Osteocyte (in vitro differentiated cells): ENCODE measurements around the gene OR4D1. TPM values are rescaled to one million over a fixed set of nuclear protein-coding genes. Genes with fewer than 3 reads are reported as not detected.
A peak's percentile ranks its signal among the peaks of the same experiment; 100 is the strongest.

ENCODE experiments used
- DNase-seq: peaks from one replicate; pipeline ENCODE4 v3.0.0; 2021; ENCODE audit warnings: mixed read lengths; ENCODE audit not compliant: unreplicated experiment; ENCODE audit errors: extremely low spot score
- H3K27ac Mint-ChIP-seq: one replicate; pipeline ENCODE4 v1.8.0; 2021; ENCODE audit warnings: mild to moderate bottlenecking, mixed read lengths; ENCODE audit not compliant: unreplicated experiment
- H3K27me3 Mint-ChIP-seq: one replicate; pipeline ENCODE4 v1.8.0; 2021; ENCODE audit warnings: mixed read lengths; ENCODE audit not compliant: unreplicated experiment
- H3K36me3 Mint-ChIP-seq: one replicate; pipeline ENCODE4 v1.8.0; 2021; ENCODE audit warnings: mixed read lengths; ENCODE audit not compliant: unreplicated experiment
- H3K4me1 Mint-ChIP-seq: one replicate; pipeline ENCODE4 v1.8.0; 2021; ENCODE audit warnings: mixed read lengths; ENCODE audit not compliant: unreplicated experiment
- H3K4me3 Mint-ChIP-seq: one replicate; pipeline ENCODE4 v1.8.0; 2021; ENCODE audit warnings: mild to moderate bottlenecking, moderate library complexity, mixed read lengths; ENCODE audit not compliant: unreplicated experiment
- H3K9me3 Mint-ChIP-seq: one replicate; pipeline ENCODE4 v1.8.0; 2021; ENCODE audit warnings: mixed read lengths; ENCODE audit not compliant: unreplicated experiment
- CTCF ChIP-seq: fragments of 200-600 bp; sonication (generic); IDR thresholded peaks from 2 replicates; pipeline ENCODE4 v1.5.0; 2021; ENCODE audit warnings: antibody characterized with exemption, mild to moderate bottlenecking, moderate library complexity
- total RNA-seq: library from RNA; stranded (reverse); gene quantifications from 2 replicates; pipeline ENCODE4 v1.2.1, GENCODE V29; 2021

The OR4D1 gene
- total RNA-seq, 1 donor from 2014 or later: 0.11 TPM

- DNase-seq: no peak
- H3K27ac Mint-ChIP-seq: no peak overlapping the region
- H3K9me3 Mint-ChIP-seq: peaks cover 10% of the 10 kb centered on the region
- H3K4me1 Mint-ChIP-seq: no peaks in the 10 kb centered on the region
- peaks cover 67% of the 10 kb centered on the region for H3K27me3 Mint-ChIP-seq
- no peaks in the 10 kb centered on the region for H3K36me3 Mint-ChIP-seq
- no peak overlapping the region for H3K4me3 Mint-ChIP-seq
- no peak for TF ChIP-seq CTCF
These were observed 2.2 kb downstream of the OR4D1 start for GRCh38 chr17:58150394-58150793.

GRCh38 chr17:58153046-58153445 is 4.9 kb downstream of the OR4D1 start:
- Mint-ChIP-seq H3K4me1 (peaks cover 8% of the 10 kb centered on the region), H3K27ac (no peak overlapping the region), H3K27me3 (peaks cover 77% of the 10 kb centered on the region), H3K9me3 (no peaks in the 10 kb centered on the region), H3K4me3 (no peak overlapping the region), H3K36me3 (no peaks in the 10 kb centered on the region)
- DNase-seq: no peak
- no peak for TF ChIP-seq CTCF

- Mint-ChIP-seq H3K27me3 (peaks cover 81% of the 10 kb centered on the region), H3K4me1 (peaks cover 8% of the 10 kb centered on the region)
- no peak for TF ChIP-seq CTCF
These were observed 5.5 kb downstream of the OR4D1 start for GRCh38 chr17:58153671-58154070.

GRCh38 chr17:58156839-58157803 is 8.9 kb downstream of the OR4D1 start:
- Mint-ChIP-seq H3K4me3 (peak overlapping the region; percentile 53), H3K27me3 (peaks cover 88% of the 10 kb centered on the region), H3K4me1 (peaks cover 8% of the 10 kb centered on the region), H3K9me3 (no peaks in the 10 kb centered on the region), H3K27ac (no peak overlapping the region), H3K36me3 (no peaks in the 10 kb centered on the region)
- no peak for DNase-seq
- TF ChIP-seq CTCF: no peak

More at GRCh38 chr17:58153671-58154070, 5.5 kb downstream of the OR4D1 start:
- no peak for DNase-seq
- no peak overlapping the region for H3K4me3 Mint-ChIP-seq
- no peaks in the 10 kb centered on the region for H3K36me3 Mint-ChIP-seq
- no peak overlapping the region for H3K27ac Mint-ChIP-seq
- no peaks in the 10 kb centered on the region for H3K9me3 Mint-ChIP-seq

- no peak overlapping the region for H3K4me3 Mint-ChIP-seq
- no peak for TF ChIP-seq CTCF
- H3K9me3 Mint-ChIP-seq: no peaks in the 10 kb centered on the region
- H3K4me1 Mint-ChIP-seq: peaks cover 8% of the 10 kb centered on the region
- no peaks in the 10 kb centered on the region for H3K36me3 Mint-ChIP-seq
- peaks cover 83% of the 10 kb centered on the region for H3K27me3 Mint-ChIP-seq
- no peak overlapping the region for H3K27ac Mint-ChIP-seq
- DNase-seq: no peak
These were observed 10.0 kb downstream of the OR4D1 start for GRCh38 chr17:58158181-58158580.
